DOHH2 (cell line): ENCODE results near the gene RGS3.

ENCODE experiments used
- CTCF ChIP-seq: fragments of 200-600 bp; sonication (generic); IDR thresholded peaks from one replicate; pipeline ENCODE4 v1.5.1; 2014; ENCODE audit warnings: antibody characterized with exemption, mild to moderate bottlenecking, low read depth, low read length; ENCODE audit not compliant: poor library complexity, severe bottlenecking
- EZH2phosphoT487 ChIP-seq: fragments of 200-600 bp; sonication (generic); IDR thresholded peaks from 2 replicates; pipeline ENCODE4 v1.6.1; 2017; ENCODE audit warnings: borderline replicate concordance, mild to moderate bottlenecking, antibody characterized with exemption, low read length, moderate library complexity, mixed read lengths

DNA sequence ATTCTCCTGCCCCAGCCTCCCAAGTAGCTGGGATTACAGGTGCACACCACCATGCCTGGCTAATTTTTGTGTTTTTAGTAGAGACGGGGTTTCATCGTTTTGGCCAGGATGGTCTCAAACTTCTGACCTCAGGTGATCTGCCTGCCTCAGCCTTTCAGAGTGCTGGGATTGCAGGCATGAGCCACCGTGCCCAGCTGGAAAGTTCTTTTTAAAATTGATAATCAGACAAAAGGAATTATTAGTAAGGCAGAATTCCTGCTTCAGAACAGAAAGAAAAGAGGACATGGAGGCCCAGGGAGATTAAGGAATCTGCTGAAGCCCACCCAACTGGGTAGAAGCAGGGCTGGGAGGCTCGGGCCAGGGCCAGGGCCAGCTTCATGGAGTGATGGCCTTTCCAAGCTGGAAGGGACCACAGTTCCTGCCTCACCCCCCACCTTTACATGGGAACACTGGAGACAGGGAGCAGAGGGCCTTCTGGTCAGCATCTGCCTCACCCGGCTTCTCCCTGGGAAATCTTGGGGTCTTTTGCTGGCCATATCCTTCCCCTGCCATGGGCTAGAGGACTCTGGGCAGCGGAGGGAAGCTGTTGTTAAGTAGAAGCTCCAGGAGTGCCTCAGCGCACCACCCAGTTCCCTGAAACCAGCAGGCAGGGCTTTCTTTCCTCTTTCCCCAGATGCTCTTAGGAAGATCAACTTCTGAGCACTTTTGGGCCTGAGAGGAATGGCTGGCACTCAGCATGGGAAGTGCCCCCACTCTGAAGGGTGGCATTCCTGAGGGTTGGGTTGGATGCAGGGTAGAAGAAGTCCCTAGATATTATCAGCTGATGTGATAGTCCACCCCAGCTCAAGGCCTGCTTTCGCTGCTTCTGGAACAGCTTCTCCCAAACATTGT, 70.1 kb downstream of the RGS3 start:
- TF ChIP-seq EZH2phosphoT487 = no peak
- no peak for TF ChIP-seq CTCF
